NCI-H2227 (cell line): ENCODE measurements around the gene FKTN.
A peak's percentile ranks its signal among the peaks of the same experiment; 100 is the strongest.

ENCODE experiments used
- DNase-seq: peaks from one replicate; lab custom pipeline; 2025; ENCODE audit not compliant: unreplicated experiment; lab: John Stamatoyannopoulos, UW

Gene FKTN

DNA sequence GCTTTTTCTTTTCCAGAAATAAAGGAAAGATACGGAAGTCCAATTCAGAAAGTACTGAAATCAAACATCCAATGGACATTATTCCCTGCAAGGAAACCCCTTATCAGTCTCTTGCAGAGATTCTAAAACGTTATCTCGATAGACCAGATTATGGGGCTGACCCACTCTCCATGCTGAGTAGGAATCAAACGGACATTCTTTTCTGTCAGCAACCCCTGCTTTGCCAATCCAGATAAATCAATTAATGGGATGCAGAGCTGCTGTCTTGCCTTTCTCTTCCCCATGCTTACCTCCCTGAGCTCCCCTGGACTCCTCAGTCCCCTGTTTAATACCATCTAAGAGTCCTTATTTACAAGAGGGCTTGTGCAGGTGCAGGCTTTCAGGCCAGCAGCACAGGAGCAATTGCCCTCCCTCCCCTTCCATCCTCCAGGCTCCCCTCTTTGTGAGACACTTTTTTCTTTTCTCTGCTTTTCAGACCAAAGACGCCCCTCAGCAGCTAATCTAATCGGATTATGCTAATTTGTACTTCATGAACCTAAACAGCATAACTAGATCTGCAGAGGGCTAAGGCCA, 118.5 kb downstream of the FKTN start:
- no peak for DNase-seq

DNA sequence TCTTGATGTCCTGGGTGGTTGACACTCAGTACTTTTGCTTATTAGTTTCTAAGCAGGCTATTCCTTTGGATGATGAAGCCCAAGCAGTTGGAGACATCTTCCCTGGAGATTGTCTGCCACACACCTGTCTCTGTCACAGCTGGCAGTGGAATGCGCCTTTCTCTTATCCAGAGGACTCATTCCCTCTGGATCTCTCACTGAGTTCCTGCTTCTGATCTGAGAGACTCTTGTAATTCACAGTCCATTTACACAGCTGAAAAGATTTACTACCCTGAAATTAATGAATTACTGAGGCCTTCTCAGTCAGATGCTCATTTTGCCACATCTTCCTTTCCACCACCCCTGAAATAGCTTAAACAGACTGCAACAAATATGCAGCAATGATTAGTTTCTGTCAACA, 120.2 kb downstream of the FKTN start:
- DNase-seq: no peak

DNA sequence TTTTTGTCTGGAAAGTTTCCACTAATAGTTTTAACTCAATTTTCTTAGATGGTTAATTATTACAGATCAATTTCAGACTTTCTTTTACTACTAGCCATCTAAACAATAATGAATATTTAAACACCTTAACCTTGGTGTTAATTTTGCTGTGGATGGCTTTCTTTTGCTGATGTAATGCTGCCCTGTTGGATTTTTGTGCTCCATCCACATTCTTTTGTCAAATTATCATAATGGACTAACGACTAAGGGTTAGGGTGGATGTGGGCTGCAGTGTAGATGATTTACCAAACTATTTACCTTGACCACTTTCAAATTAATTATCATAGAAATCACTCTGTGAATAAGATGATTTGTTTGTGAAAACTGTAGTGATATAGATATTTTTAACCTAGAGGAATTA, 120.8 kb downstream of the FKTN start:
- no peak for DNase-seq

DNA sequence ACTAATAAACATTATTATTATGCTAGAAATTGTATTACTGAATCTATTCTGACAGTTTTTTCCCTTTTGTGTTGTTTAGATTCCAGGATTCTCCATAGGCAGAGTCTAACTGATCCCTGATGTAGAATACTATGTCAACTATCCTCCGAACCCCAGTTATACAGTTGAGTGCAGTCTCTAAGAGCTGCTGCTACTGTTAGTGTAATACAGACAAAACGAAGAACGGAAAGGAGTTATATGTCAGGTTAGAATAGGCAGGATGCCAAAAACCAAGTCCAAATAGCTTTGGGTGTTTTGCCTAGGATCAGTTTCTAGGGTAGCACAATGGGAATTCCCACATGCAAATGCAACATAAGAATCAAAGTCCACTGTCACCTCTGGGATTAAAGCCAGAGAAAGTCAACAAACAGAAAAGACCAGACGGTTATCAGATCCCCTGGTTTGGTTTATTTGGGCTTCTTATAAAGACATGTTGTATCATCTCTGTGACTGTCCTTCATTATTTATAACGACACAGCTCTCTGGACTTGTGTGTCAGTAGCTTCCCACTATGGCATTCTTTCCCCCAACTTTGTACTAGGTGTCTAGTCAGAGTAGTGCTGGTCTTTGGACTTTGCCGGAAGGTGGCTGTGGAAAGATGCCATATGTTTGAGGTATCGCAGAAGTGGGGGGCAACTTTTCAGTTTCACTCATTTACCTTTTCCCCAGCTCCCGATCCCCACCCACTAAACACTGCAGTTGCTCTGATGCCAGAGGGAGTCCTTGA, 121.5 kb downstream of the FKTN start:
- DNase-seq: no peak

DNA sequence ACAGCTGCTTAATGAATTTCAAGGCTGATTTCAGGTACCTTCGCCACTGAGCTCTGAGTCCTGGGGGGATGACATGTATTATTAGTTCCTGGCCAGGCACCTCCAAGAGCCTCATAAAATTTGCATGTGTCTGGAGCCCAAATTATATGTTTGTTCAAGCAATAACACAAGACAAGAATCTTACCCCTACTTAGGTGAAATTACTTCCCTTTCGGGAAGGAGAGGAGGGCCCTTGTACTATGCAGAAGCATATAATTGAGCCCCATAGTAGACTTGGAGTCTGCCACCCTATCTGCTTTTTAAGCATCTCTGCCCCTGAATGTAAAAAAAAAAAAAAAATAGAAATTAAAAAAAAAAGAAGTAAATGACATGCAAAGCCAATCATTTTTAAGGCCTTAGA, 123.4 kb downstream of the FKTN start:
- DNase-seq: peak; percentile 3

DNA sequence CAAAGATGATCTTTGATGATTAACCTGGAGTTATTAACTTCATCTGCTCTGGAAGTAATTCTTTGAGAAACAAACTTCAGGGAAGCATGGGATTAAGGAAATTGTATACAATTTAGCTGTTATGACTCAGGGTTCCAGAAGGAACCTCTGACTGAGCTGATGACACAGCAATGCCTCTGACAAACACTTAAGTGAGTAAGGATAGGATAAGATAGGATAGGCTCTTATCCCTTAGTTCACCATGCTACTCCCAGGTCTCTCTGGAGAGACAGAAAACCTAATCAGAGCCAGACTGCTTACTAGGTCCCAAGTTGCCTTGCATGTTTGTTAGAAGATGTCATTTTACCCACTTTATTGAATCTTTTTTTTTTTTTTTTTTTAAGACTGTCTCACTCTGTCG, 123.8 kb downstream of the FKTN start:
- DNase-seq: peak; percentile 19

DNA sequence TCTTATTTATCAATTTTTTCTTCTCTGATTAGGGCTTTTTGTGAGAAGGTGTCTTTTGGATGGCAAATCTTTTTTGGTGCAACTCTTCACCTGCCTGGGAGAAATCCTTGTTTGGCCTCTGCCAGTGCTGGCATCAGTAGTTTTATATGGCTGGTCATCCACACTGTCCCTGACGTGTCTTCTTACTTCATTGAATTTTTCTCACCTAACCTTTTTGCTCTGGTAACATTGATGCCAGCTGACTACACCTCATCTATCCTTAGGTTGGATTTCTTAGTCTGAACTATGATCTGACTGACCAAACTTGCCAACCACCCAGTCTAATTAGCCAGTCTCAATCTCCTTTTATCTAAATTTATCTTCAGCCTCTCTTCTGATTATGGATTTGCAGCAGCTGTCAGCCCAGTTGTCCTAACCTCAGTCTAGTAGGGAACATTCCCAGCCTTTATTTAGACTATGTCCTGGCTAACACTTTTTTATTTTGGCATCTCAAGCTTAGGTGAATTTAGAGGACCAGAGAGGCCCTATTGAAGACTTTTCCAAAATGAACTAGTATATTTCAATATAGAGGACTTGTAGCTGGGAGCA, 125.9 kb downstream of the FKTN start:
- no peak for DNase-seq

DNA sequence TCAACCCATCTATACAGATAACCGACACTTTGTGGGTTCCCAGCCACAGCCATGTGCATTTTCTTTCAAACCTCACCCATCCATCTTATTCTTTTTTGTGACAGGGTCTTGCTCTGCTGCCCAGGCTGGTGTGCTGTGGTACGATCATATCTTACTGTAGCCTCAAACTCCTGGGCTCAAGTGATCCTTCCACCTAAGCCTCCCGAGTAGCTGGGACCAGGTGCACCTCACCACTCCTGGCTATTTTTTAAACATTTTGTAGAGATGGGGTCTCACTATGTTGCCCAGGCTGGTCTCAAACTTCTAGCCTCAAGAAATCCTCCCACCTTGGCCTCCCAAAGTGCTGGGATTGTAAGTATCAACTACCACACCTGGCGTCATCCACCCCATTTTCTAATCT, 129.0 kb downstream of the FKTN start:
- no peak for DNase-seq
